GM21423 (cell line): Measurements from ENCODE around the gene CADPS2.
"Not testable (repeated sequence)": the region's sequence is repeated elsewhere in the genome, so short reads cannot be mapped to it uniquely, and the experiment has no call there.

Experiments
- ATAC-seq: cut with Tn5 transposase; IDR thresholded peaks from one replicate; pipeline ENCODE4 v1.9.1; 2021; ENCODE audit warnings: mild to moderate bottlenecking, moderate library complexity; ENCODE audit not compliant: unreplicated experiment

The CADPS2 gene

DNA sequence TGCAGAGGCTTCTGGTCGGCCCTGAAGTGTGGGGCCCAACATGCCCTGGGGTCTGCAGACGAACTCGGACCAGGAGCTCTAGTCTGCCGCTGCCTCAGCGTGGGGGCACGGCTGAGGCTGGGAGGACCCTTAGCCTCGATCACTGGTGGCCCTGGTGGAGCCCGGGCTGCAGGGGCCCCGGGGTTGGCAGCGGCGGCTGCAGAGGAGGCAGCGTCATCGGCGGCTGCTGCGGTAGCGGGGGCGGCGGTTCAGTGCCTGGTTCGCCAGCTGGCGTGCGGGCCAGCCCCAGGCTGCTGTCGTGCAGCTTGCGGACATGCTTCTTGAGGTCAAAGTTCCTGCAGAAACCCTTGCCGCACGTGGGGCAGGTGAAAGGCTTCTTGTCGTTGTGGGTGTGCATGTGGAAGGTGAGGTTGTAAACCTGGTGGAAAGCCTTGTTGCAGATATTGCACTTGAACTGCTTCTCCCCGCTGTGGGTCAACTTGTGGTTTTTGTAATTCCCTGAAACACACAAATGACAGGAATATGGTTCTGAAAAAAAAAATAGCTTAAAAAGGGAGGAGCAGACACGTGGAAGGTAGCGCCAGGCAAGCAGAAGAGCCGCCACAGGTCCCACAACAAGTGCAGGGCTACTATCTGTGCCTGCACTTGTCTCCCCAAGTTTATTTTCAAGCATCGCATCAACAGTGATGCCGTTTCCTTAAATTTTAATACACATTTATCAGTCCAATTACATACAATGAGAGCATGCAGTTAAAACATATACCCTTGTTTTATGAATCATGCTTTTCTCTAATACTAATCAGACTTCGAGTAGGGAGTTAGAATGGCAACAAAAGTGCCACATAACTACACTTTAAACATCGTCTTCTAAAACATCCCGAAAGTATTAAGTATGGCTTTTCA, 584.2 kb downstream of the CADPS2 start:
- no peak for ATAC-seq

DNA sequence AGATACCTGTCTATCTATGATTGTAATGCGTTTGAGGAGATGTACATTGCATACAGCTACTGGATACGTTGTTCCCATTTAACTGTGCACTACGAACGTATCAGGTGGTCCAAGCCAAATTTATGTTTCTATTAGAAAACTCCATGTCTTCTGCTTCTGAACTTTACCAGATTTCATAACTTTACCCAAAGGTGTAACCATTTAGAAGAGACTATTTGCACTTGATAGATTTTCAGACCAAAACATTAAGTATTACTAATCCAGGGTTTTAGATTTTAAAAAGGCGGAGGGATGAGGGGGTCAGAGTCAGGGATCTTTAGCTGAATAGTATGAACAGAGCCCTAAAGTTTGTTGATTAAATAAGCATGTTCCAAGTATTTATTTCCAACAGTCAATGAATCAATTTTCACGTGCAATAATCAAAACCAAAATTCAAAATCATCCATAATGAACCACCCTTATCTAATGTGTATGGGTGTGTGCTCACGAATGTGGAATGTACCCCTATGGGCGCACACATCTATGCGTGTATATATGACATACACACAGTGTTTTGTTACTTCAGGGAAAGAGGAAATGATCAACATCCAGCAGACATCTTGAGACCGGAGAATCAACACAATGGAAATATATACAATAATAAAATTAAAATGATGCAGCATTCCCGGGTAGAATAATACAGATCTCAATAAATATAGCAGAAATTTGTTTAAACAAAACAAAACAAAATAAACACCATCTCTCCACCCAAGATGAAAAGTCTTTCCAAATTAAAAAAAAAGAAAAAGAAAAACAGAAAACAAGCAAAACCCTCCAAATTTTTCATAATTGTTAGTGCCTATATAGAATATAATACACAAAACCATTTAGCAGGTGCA, 585.1 kb downstream of the CADPS2 start:
- ATAC-seq = no peak

DNA sequence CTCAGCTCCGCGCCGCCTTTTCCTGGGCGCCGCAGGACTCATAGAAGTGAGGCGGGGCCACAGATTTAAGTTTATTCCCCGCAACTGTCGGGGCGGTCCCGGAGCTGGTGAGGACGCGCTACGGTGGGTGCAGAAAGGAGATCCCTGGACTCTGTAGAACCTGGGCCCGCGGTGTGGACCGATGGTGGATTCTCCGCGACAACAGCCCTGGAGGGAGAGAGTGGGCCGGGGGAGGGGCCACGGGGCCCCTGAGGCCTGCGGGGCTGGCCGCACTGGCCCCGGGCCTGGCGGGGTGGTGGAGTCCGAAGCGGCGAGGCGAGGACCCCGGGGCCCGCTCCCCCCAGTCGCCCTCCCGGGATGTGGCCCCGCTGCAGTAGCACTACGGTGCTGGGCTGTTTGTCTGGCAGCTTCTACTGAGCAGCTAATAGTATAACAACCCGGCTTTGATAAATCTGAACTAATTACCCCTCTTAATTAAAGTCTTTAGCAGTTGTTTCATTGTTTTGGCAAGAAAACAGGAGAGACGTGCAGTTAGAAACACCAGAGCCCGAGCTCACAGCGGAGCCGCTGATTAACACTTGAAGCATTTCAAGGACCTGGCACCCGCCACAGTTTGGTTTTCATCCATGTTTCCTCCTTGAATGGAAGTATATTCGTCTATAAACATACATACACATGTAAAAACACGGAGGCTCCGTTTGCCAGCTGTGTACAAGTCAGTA, 585.9 kb downstream of the CADPS2 start:
- no peak for ATAC-seq

DNA sequence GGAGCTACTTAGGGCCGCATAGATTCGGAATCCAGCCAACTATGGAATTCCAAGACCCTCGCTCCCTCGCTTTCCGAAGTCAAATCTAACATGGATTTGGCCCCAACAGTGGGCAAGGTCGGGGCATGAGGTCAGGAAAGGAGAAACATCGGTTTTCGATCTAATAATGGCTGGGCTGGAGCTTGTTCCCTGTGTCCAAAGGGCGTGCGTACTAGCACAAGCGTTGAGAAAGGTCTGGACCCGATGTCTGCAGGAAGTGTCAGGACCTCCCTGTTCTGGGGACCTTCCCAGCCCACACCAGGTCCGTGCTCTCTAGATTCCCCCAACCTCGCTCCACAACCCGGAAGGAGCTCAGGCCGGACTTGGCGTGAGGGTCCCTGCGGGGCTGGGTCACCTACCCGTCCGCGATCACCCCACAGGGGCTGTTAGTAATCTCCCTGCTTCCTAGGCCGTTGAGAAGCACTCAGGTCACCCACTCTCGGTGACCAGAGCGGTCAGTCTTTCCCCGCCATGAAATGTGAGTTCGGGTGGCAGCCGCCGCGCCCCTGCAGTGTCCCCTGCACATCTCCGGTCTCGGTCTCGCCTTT, 586.5 kb downstream of the CADPS2 start:
- ATAC-seq = no peak

DNA sequence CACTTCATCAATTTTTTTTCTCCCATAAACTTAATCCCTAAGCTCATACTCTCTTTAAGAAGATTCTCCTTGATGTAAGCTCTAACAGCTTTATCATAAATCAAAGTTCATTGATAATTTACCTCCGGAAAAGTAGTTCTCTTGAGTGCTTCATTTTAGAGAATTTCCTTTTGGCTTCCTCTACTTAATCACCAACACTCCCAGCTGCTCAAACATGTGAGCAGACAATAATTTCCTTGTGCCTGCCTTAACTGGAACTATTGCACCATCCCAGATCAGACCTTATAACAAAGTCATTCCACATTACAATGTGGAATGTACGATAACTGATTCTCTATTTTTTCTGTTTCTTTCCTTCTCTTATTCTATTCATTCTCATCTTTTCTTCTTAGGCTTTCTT, 587.6 kb downstream of the CADPS2 start:
- no peak for ATAC-seq

DNA sequence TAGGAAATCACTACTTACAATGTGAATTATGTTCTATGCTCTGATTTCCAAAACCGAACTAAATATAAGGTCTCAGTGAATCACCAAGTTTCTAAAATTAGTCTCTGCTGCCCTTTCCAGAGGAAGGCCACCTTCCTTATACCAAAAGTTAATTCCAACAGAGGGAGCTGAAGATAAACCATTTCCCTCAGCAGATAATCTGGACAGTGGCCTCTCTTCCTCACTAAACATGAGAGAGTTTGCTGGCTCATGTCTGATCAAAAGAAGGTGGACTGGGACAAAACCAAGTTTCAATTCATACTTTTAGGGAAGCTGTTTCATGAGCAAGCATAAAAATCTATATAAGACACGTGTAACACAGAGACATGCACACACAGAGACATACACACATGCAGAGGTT, 588.1 kb downstream of the CADPS2 start:
- ATAC-seq = no peak

DNA sequence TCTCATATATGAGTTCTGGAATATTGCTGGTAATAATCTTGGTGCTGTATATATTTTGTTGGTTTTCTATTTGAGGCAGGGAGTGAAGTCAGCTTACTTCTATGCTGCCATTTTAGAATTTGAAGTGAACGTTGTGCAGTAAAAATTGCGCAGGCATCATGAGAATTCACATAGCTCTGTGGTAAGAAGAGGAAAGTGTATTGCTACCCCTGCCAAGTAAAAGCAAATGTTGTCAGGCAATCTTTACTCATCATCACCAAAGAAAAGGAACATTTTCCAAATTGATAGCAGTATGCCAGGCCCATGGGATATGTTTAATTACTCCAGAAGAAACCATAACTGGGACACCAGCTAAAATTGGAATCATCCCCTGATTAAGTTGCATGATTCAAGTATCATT, 595.1 kb downstream of the CADPS2 start:
- no peak for ATAC-seq

DNA sequence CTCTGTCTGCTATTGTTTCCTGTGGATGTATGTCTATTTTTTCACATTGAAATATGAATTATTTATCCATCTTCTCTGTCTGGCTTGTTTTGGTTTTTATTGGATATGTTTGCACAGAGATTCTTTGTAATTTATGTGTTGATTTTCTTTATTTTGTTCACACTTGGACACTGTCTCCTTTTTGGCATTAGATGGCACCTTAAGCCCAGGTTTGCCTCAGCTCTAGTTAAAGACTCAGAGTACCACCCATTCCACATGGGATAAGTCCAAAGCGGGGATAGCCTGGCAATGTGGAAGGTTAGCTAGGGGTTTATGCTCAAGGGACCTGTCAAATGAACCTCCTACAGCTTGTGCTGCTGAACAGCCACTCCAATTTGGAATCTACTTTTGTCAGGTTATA, 595.8 kb downstream of the CADPS2 start:
- ATAC-seq = no peak

DNA sequence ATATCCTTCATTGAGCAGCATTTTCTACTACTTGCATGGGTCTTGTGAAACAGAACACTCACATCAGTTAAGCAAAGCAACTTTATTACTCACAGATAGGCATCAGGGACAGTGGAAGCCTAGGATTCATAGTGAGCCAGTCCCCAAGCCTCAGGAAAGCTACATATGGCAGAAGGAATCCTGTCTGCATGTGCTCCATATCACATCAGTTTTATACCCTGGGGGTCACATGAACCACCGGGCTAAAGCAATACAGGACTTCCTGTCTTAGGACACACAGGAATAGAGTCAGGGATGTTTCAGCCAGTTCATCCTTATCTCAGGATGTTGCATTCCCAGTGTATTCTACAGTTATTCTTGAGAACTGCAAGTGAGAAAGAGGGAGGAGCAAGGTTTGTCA, 596.8 kb downstream of the CADPS2 start:
- ATAC-seq = no peak

DNA sequence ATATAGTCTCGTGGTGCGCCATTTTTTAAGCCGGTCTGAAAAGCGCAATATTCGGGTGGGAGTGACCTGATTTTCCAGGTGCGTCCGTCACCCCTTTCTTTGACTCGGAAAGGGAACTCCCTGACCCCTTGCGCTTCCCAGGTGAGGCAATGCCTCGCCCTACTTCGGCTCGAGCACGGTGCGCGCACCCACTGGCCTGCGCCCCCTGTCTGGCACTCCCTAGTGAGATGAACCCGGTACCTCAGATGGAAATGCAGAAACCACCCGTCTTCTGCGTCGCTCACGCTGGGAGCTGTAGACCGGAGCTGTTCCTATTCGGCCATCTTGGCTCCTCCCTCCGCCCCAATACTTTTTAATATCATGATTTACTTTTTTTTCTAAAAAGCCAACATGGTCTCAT, 601.7 kb downstream of the CADPS2 start:
- not testable (repeated sequence) for ATAC-seq

DNA sequence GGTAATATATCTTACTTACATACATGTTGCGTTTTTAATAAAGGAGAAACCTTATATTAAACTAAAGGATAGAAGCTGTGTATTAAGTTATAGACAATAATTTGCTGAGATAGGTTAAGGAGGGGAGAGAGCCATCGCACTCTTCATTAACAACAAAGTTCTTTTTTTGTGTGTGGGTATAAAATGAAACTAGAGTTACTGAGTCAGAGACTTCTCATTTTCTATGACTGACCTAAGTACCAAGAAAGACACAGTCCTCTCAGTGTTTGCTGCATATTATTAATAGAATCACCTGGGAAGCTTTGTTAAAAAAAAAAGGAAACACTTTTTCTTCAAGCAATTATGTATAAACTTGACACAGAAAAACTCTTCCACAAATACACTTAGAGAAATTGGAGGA, 613.1 kb downstream of the CADPS2 start:
- ATAC-seq = no peak

DNA sequence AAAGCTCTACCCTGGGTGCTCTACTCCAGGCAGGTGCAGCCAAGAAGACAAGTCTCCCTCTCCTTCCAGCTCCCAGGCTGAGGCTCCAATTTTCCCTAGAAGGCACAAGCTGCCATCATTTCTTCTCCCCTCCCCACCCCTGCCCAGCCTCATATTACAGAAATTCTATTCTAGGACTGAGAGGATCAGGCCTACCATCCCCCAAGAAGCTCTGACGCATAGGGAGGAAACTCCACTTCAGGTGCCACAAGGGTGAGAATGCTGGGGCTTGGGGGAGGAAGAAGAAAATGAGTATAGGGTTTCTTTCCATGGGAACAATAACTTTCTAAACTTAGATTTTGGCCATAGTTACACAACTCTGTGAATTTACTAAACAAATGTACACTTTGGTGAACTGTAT, 617.0 kb downstream of the CADPS2 start:
- ATAC-seq = no peak
